DMS53 treated with DMSO at 0.1 percent for 48 hours (cell line): ENCODE measurements around the gene MZB1.
"Not testable (repeated sequence)": the region's sequence is repeated elsewhere in the genome, so short reads cannot be mapped to it uniquely, and the experiment has no call there.

Source experiments
- DNase-seq: peaks from one replicate; lab custom pipeline; 2025; ENCODE audit not compliant: unreplicated experiment; lab: John Stamatoyannopoulos, UW

The MZB1 gene

GRCh38 chr5:139410993-139411828 is 21.5 kb upstream of the MZB1 start:
- no peak for DNase-seq

DNA sequence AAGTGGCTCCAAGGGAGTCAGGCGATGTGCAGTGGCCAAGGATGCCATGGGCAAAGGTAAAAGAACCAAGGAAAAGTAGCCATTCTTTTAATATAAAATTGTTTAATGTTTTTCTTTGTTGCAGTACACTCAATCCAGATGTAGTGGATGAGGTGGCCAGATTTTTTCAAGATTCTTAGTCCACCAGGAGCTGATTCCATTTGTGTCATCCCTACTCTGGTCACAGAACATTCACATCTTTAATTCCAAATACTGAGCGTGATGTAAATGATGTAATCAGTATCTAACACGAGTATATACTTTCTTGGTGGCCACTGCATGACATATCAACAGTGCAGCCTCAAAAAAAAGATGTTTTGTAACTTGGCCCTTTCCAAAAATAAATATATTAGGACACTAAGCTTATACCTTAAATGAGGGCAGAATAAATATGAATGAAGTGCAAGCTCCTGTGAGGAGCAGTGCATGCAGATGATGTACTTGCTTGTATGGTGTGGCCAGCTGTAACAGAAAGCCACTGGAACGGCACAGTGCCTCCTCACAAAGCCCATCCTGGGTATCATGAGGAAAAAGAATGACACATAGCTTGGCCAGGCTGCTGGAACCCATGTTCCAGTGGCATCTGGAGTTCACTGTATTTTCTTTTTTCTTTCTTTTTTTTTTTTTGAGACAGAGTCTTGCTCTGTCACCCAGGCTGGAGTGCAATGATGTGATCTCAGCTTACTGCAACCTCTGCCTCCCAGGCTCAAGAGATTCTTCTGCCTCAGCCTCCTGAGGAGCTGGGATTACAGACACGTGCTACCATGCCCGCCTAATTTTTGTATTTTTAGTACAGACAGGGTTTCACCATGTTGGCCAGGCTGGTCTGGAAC is 20.6 kb upstream of the MZB1 start:
- no peak for DNase-seq

- DNase-seq = not testable (repeated sequence)
These were observed 19.4 kb upstream of the MZB1 start for GRCh38 chr5:139409116-139409515.

DNA sequence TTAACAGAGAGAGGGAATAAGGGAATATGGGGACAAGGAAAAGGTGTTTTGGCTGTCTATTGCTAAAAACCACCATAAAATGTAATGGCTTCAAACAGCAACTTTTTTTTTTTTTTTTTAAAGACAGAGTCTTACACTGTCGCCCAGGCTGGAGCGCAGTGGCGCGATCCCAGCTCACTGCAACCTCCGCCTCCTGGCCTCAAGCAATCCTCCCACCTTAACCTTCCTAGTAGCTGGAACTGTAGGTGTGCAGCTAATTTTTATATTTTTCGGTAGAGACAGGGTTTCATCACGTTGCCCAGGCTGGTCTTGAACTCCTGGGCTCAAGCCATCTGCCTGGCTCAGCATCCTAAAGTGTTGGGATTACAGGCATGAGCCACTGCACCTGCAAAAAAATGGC is 18.5 kb upstream of the MZB1 start:
- DNase-seq = no peak

- DNase-seq = no peak
These were observed 17.8 kb upstream of the MZB1 start for GRCh38 chr5:139407517-139407916.

- no peak for DNase-seq
These were observed 17.2 kb upstream of the MZB1 start for GRCh38 chr5:139406963-139407362.

DNA sequence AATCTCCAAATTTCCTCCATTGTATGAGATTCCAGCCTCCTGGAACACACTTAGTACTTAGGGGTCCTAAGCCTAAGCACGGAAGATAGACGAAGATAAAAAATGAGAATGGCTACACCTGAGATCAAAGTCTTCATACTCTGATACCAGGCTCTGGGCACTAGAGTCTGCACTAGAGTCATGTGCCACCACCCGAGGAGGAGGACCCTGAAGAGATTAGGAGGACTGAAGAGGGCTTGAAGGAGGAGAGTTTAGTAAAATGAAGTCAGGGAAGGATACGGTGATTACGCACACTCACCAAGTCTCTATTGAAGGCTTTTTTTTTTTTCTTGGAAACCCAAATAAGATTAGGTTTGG is 14.7 kb upstream of the MZB1 start:
- DNase-seq = no peak

- DNase-seq = peak; percentile 96
These were observed 14.2 kb upstream of the MZB1 start, which contains the start of gene SPATA24 for GRCh38 chr5:139403787-139404483. Gene SPATA24, minus strand, starts transcription at chr5:139404089. Its CDS starts 29 bp downstream, at chr5:139404060.

GRCh38 chr5:139403418-139403786 is 13.7 kb upstream of the MZB1 start:
- DNase-seq = no peak

DNA sequence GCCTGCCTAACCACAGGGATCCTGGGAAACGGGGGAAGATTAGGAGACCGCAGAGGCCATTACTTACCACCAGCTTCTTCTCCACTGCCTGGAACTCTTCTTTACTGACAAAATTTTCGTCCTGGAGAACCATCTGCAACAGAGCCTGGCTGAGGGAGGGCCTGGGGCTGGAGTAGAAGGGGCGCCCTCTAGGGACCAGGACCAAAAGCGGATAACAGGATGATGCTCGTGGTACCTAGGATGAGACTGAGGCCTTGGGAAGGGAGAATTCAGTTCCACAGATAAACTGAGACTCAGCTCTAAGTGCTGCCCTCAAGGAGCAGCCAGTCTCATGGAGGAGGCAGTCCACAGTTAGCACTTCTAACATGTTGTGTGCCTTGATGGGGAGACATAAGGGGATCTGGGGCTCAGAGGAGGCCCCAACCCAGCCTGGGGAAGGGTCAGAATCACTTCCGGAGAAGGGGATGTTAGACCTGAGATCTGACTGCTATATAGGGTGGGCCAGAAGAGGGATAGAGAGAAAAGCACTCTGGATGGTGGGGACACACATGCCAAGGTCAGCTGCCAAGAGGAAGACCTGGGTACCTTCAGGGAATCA is 12.9 kb upstream of the MZB1 start:
- DNase-seq = peak; percentile 15

- DNase-seq = no peak
These were observed 11.8 kb upstream of the MZB1 start for GRCh38 chr5:139401546-139401945.

DNA sequence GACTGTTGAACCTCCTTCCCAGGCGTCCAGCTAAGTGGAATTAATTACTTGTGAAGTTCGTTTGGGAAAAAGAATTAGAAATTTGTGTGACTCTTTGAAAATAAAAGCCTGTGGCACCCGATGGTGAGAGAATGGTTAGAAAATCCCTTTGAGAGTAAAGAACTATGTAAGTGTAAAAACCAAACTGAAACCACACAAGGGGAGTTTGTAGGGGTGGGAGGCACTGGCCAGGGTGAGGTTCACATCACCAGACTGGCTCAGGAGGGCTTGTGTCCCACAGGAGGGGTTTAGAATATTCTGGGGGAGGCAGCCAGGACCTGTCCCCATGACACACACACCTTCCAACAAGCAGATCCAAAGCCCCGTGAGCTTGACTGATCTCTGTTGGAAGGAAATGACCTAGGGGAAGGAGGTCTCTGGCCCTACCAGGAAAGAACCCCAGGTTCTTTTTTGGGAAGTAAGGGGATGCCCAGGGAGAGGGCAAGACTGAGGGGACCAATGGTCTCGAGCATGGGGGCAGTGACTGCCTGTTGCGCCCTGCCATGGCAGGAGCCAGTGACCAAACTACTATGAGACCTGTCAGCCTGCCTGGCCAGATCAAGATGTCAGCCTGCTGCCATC is 9.9 kb upstream of the MZB1 start:
- no peak for DNase-seq

DNA sequence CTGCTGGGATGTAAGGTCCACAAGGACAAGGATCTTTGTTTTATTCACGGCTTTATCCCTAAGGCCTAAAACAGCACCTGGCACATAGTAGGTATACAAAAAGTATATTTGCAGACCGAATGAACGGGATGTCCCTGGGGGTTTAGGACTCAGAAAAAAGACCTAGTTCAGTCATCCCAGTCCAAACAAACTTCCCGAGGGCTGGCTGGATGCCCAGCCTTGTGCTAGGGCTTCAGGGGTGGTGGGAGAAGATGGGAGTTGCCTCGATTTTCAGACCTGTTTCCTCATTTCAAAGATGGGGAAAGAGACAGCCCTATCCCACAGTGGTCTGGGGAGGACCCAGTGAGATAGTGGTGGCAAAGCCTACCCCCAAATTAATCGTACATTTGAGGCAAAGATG is 8.2 kb upstream of the MZB1 start:
- no peak for DNase-seq

- DNase-seq = no peak
These were observed 7.0 kb upstream of the MZB1 start for GRCh38 chr5:139396691-139397090.

DNA sequence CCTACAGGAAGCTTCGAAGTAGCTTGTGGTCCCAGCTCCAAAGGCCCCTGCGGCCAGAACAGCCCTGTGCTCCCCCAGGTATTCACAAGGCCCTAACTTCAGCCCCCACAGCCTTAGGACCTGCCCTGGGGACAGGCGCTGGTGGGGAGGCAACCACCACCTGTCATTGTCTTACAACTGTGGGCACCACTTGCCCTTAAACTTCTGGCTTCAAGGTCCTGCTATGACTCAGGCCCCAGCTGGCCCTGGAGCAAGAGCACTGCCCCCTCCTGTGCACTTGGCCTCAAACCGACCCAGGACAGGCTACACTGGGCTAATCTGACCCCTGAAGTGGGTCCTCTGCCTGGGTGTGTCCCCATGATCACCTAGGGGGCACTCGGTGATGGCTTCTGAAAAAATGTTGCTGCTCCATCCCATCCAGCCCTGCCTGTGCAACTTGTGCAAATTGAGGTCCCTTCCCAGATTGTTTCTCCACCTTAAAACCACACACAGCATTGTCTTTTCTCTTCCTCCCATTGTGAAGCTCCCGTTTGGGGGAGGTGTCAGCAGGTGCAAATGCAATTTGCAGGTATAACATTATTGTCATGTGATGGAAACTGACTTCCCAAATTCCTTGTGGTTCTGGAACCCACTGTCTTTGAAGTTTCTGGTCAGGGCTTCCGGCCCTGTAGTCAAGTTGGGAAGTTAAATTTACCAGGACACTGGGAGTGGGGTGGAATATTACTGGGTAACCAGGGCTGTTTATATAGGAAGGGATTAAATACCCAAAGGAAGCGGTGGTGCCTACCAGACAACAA is 6.3 kb upstream of the MZB1 start:
- DNase-seq = no peak

GRCh38 chr5:139394654-139395566 is 5.2 kb upstream of the MZB1 start, which contains the start of gene PROB1:
Gene PROB1, minus strand, starts transcription at chr5:139395104. Its CDS starts 23 bp downstream, at chr5:139395081.
- DNase-seq = no peak

- DNase-seq = no peak
These were observed 4.5 kb upstream of the MZB1 start for GRCh38 chr5:139394123-139394653.

DNA sequence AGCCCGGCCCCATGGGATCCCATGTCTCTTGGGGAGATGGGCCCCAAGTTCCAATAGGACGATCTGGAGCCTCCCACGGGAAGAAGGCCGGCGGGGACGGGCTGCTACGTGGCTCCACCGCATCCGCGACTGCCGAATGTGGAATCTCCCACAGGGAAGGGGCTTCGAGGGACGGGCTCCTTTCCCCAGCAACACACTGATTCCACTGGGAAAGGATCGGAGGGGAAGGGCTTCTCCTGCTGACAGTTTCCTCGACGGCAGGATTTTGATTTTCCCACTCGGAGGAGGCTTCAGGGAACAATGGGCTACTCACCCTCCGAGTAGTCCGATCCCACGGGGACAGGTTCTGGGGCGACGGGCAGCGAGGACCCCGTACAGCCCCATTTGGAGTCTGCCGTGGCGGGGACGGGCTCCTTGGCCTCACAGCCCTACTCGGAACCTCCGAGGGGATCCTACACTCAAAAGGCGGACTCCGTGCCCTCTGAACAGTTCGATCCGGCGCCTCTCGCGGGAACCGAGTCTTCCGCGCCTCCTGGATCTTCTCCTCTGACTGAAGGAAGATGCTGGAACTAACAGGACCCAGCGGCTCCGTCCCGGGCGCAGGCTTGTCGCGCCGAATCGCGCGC is 3.9 kb upstream of the MZB1 start:
- no peak for DNase-seq
